H9 (cell line): ENCODE measurements around the gene GFER. TPM values are rescaled to one million over a fixed set of nuclear protein-coding genes. Genes with fewer than 3 reads are reported as not detected.

Experiments
- DNase-seq: peaks from one replicate; pipeline ENCODE4 v3.0.0-alpha.2; 2017
- H2AFZ ChIP-seq: one replicate; pipeline ENCODE4 v1.6.1; 2013; ENCODE audit warnings: mild to moderate bottlenecking, low read length, control low read depth, moderate library complexity
- H2AK5ac ChIP-seq: 2 replicates; pipeline ENCODE4 v1.6.1; 2013; ENCODE audit warnings: low read length, control low read depth, mixed read lengths; ENCODE audit not compliant: insufficient read length
- H2BK120ac ChIP-seq: one replicate; pipeline ENCODE4 v1.6.1; 2013; ENCODE audit warnings: low read depth, mild to moderate bottlenecking, low read length, control low read depth, inconsistent platforms; ENCODE audit not compliant: poor library complexity, severe bottlenecking
- H2BK12ac ChIP-seq: 2 replicates; pipeline ENCODE4 v1.6.1; 2013; ENCODE audit warnings: low read length, control low read depth, mixed read lengths, low read depth; ENCODE audit not compliant: insufficient read length
- H2BK15ac ChIP-seq: 2 replicates; pipeline ENCODE4 v1.6.1; 2013; ENCODE audit warnings: low read depth, low read length, control low read depth
- H2BK20ac ChIP-seq: one replicate; pipeline ENCODE4 v1.6.1; 2013; ENCODE audit warnings: low read depth, mild to moderate bottlenecking, low read length, control low read depth, inconsistent platforms; ENCODE audit not compliant: poor library complexity, severe bottlenecking
- H2BK5ac ChIP-seq: 2 replicates; pipeline ENCODE4 v1.6.1; 2013; ENCODE audit warnings: low read length, control low read depth, mixed read lengths; ENCODE audit not compliant: insufficient read length
- H3K14ac ChIP-seq: 2 replicates; pipeline ENCODE4 v1.6.1; 2013; ENCODE audit warnings: low read length, control low read depth; ENCODE audit not compliant: insufficient read depth
- H3K18ac ChIP-seq: 2 replicates; pipeline ENCODE4 v1.6.1; 2013; ENCODE audit warnings: low read depth, mild to moderate bottlenecking, mixed read lengths, low read length, control low read depth; ENCODE audit not compliant: insufficient read length
- H3K23ac ChIP-seq: 2 replicates; pipeline ENCODE4 v1.6.1; 2013; ENCODE audit warnings: low read length, control low read depth, mixed read lengths, low read depth; ENCODE audit not compliant: insufficient read length
- H3K23me2 ChIP-seq: 2 replicates; pipeline ENCODE4 v1.6.1; 2013; ENCODE audit warnings: low read depth, mild to moderate bottlenecking, mixed read lengths, low read length, control low read depth; ENCODE audit not compliant: insufficient read length, poor library complexity, severe bottlenecking
- H3K27ac ChIP-seq: 2 replicates; pipeline ENCODE4 v1.5.1; 2013; ENCODE audit warnings: low read length, control low read depth, mixed read lengths, low read depth; ENCODE audit not compliant: insufficient read length
- H3K27me3 ChIP-seq: 2 replicates; pipeline ENCODE4 v1.6.1; 2013; ENCODE audit warnings: low read length, control low read depth, inconsistent platforms; ENCODE audit not compliant: insufficient read depth
- H3K4ac ChIP-seq: 2 replicates; pipeline ENCODE4 v1.6.1; 2013; ENCODE audit warnings: low read depth, mild to moderate bottlenecking, control low read depth, inconsistent platforms, low read length, moderate library complexity
- H3K4me1 ChIP-seq: 2 replicates; pipeline ENCODE4 v1.6.1; 2013; ENCODE audit warnings: low read length, control low read depth, inconsistent platforms; ENCODE audit not compliant: insufficient read depth
- H3K4me2 ChIP-seq: 2 replicates; pipeline ENCODE4 v1.6.1; 2013; ENCODE audit warnings: low read length, control low read depth, mixed read lengths; ENCODE audit not compliant: insufficient read length, insufficient read depth
- H3K56ac ChIP-seq: 2 replicates; pipeline ENCODE4 v1.6.1; 2013; ENCODE audit warnings: low read depth, mild to moderate bottlenecking, mixed read lengths, low read length, control low read depth; ENCODE audit not compliant: insufficient read length
- H3K79me1 ChIP-seq: 2 replicates; pipeline ENCODE4 v1.6.1; 2013; ENCODE audit warnings: low read depth, mild to moderate bottlenecking, moderate library complexity, low read length, control low read depth, inconsistent platforms; ENCODE audit not compliant: insufficient read depth, poor library complexity, severe bottlenecking
- H3K79me2 ChIP-seq: 2 replicates; pipeline ENCODE4 v1.6.1; 2013; ENCODE audit warnings: low read length, control low read depth, inconsistent platforms; ENCODE audit not compliant: insufficient read depth
- H3K9ac ChIP-seq: 2 replicates; pipeline ENCODE4 v1.6.1; 2013; ENCODE audit warnings: low read length, control low read depth, mixed read lengths; ENCODE audit not compliant: insufficient read length; ENCODE audit errors: extremely low read depth
- H3K9me3 ChIP-seq: one replicate; pipeline ENCODE4 v1.6.1; 2013; ENCODE audit warnings: low read depth, low read length, inconsistent platforms; ENCODE audit not compliant: control insufficient read depth
- H3T11ph ChIP-seq: one replicate; pipeline ENCODE4 v1.6.1; 2013; ENCODE audit warnings: mild to moderate bottlenecking, low read length, control low read depth, inconsistent platforms
- H4K20me1 ChIP-seq: one replicate; pipeline ENCODE4 v1.6.1; 2013; ENCODE audit not compliant: control insufficient read depth, insufficient read length, insufficient read depth
- H4K5ac ChIP-seq: 2 replicates; pipeline ENCODE4 v1.6.1; 2013; ENCODE audit warnings: low read depth, mild to moderate bottlenecking, mixed read lengths, low read length, control low read depth; ENCODE audit not compliant: insufficient read length
- H4K8ac ChIP-seq: replicated peaks from 2 replicates; pipeline ENCODE4 v1.6.1; 2013; ENCODE audit warnings: low read length, control low read depth, mixed read lengths, low read depth; ENCODE audit not compliant: insufficient read length
- H4K91ac ChIP-seq: 2 replicates; pipeline ENCODE4 v1.6.1; 2013; ENCODE audit warnings: low read depth, mild to moderate bottlenecking, moderate library complexity, mixed read lengths, low read length, control low read depth; ENCODE audit not compliant: insufficient read length
- H3K27ac Mint-ChIP-seq, 3 experiments: 2 replicates in 2 of 3; 3 replicates in 1 of 3; pipeline ENCODE4 v1.8.0; 2020 to 2021; ENCODE audit warnings: mixed read lengths in 3 of 3, mild to moderate bottlenecking in 1 of 3, moderate library complexity in 1 of 3
- H3K27me3 Mint-ChIP-seq: 2 replicates; pipeline ENCODE4 v1.8.0; 2021; ENCODE audit warnings: low read depth, mild to moderate bottlenecking, moderate library complexity, mixed read lengths
- H3K36me3 Mint-ChIP-seq, 3 experiments: 2 replicates in 2 of 3; 3 replicates in 1 of 3; pipeline ENCODE4 v1.8.0; 2020 to 2021; ENCODE audit warnings: low read depth in 3 of 3, mixed read lengths in 3 of 3; ENCODE audit not compliant: insufficient read depth in 1 of 3
- H3K4me1 Mint-ChIP-seq, 2 experiments: 2 replicates each; pipeline ENCODE4 v1.8.0; 2020; ENCODE audit warnings: mixed read lengths in 2 of 2
- H3K4me3 Mint-ChIP-seq, 2 experiments: 2 replicates in 1 of 2; 3 replicates in 1 of 2; pipeline ENCODE4 v1.8.0; 2020 to 2021; ENCODE audit warnings: mild to moderate bottlenecking in 2 of 2, mixed read lengths in 2 of 2, moderate library complexity in 1 of 2
- H3K9me3 Mint-ChIP-seq, 2 experiments: 2 replicates in 1 of 2; 3 replicates in 1 of 2; pipeline ENCODE4 v1.8.0; 2020; ENCODE audit warnings: mild to moderate bottlenecking in 2 of 2, mixed read lengths in 2 of 2, moderate library complexity in 1 of 2
- CTCF ChIP-seq: fragments of 200-600 bp; sonication (generic); conservative IDR thresholded peaks from 3 replicates; pipeline ENCODE4 v1.8.0; 2021; ENCODE audit warnings: antibody characterized with exemption, mild to moderate bottlenecking
- WGBS: extraction: QIAGEN DNeasy Blood & Tissue Kit; methylation state at CpG from one replicate; pipeline ENCODE4 v1.1.7; 2013; ENCODE audit warnings: missing lambda C conversion rate, low lambda C conversion rate, mixed read lengths; ENCODE audit not compliant: insufficient read length; ENCODE audit errors: extremely low coverage; 5-methylcytosine and 5-hydroxymethylcytosine counted together
- total RNA-seq: library from RNA; stranded (reverse); gene quantifications from 2 replicates; pipeline ENCODE4 v1.2.1, GENCODE V29; 2021

GFER gene
- total RNA-seq, 1 experiment from 2014 or later, result 49.1 TPM

GRCh38 chr16:2016407-2016922 is 32.5 kb downstream of the GFER start:
- no peak overlapping the region for H3K23ac ChIP-seq
- H3K79me2 ChIP-seq, result no peaks in the 10 kb centered on the region
- no peak overlapping the region for H3K9ac ChIP-seq
- H3K23me2 ChIP-seq, result peaks cover 9% of the 10 kb centered on the region
- H3K4me1 Mint-ChIP-seq, result peaks cover 2% of the 10 kb centered on the region in 2 experiments; a peak in 1 of 4 replicates
- no CpG with 5 or more reads among the region's 13 CpGs for WGBS
- H3T11ph ChIP-seq, result no peak overlapping the region
- no peak overlapping the region for H3K56ac ChIP-seq
- H2BK120ac ChIP-seq, result no peak overlapping the region
- no peak overlapping the region for H3K4me2 ChIP-seq
- H2AFZ ChIP-seq, result no peak overlapping the region
- no peak for DNase-seq
- H3K4me1 ChIP-seq, result no peaks in the 10 kb centered on the region
- peaks cover 52% of the 10 kb centered on the region for H3K27me3 Mint-ChIP-seq
- no peak overlapping the region for H2BK12ac ChIP-seq
- peaks cover 0 to 2% (median 0%) of the 10 kb centered on the region in 3 experiments; a peak in 1 of 7 replicates for H3K36me3 Mint-ChIP-seq
- no peak overlapping the region for H4K91ac ChIP-seq
- H4K5ac ChIP-seq, result no peak overlapping the region
- H2BK15ac ChIP-seq, result no peak overlapping the region
- no peak overlapping the region for H3K27ac ChIP-seq
- H3K27me3 ChIP-seq, result peaks cover 13% of the 10 kb centered on the region; the same call in 1 of the 2 replicates
- H4K20me1 ChIP-seq, result no peaks in the 10 kb centered on the region
- H3K79me1 ChIP-seq, result no peaks in the 10 kb centered on the region
- peak; percentile 78 for TF ChIP-seq CTCF
- H2AK5ac ChIP-seq, result no peak overlapping the region
- no peak overlapping the region for H3K27ac Mint-ChIP-seq
- no peaks in the 10 kb centered on the region for H3K9me3 ChIP-seq
- H3K18ac ChIP-seq, result no peak overlapping the region
- H2BK5ac ChIP-seq, result no peak overlapping the region
- H2BK20ac ChIP-seq, result no peak overlapping the region
- no peak overlapping the region for H3K4me3 Mint-ChIP-seq
- no peak overlapping the region; the same call in 1 of the 2 replicates for H3K14ac ChIP-seq
- peaks cover 0 to under 1% of the 10 kb centered on the region in 2 experiments; a peak in 2 of 5 replicates for H3K9me3 Mint-ChIP-seq
- H4K8ac ChIP-seq, result no peak overlapping the region
- H3K4ac ChIP-seq, result no peak overlapping the region
